WTC11 (cell line): Measurements from ENCODE around the gene ISG20. TPM values are rescaled to one million over a fixed set of nuclear protein-coding genes. Genes with fewer than 3 reads are reported as not detected.

Experiments
- ATAC-seq: fragments of 200-7000 bp; cut with Tn5 transposase; 2 replicates; pipeline ENCODE4 v1.10.0; 2021; ENCODE audit warnings: mild to moderate bottlenecking, moderate library complexity
- CTCF ChIA-PET: fragments of 300-600 bp; sonication (Branson Sonifier 250); formaldehyde crosslinking; loops from one replicate; lab custom pipeline; 2021; ENCODE audit warnings: antibody characterized with exemption; lab: Charles Lee
- POLR2A ChIA-PET: fragments of 350-600 bp; sonication (Branson Sonifier 250); formaldehyde crosslinking; loops from one replicate; lab custom pipeline; 2021; ENCODE audit warnings: antibody characterized with exemption; lab: Charles Lee
- DNase-seq: peaks from one replicate; pipeline ENCODE4 v3.0.0; 2021; ENCODE audit warnings: low spot score
- H3K27ac Mint-ChIP-seq: 2 replicates; pipeline ENCODE4 v1.8.0; 2021; ENCODE audit warnings: mixed read lengths
- H3K27me3 Mint-ChIP-seq: 2 replicates; pipeline ENCODE4 v1.8.0; 2021; ENCODE audit warnings: low read depth, mild to moderate bottlenecking, moderate library complexity, mixed read lengths
- H3K36me3 Mint-ChIP-seq: 2 replicates; pipeline ENCODE4 v1.8.0; 2021; ENCODE audit warnings: mixed read lengths
- H3K4me1 Mint-ChIP-seq: 2 replicates; pipeline ENCODE4 v1.8.0; 2022; ENCODE audit warnings: mixed read lengths
- H3K4me3 Mint-ChIP-seq: 2 replicates; pipeline ENCODE4 v1.8.0; 2021; ENCODE audit warnings: mild to moderate bottlenecking, moderate library complexity, mixed read lengths
- H3K9me3 Mint-ChIP-seq: 2 replicates; pipeline ENCODE4 v1.8.0; 2021; ENCODE audit warnings: mixed read lengths
- ATF1 ChIP-seq: sonication (generic); formaldehyde crosslinking; IDR thresholded peaks from 2 replicates; pipeline ENCODE4 v1.8.1; 2023; ENCODE audit warnings: mild to moderate bottlenecking, moderate library complexity, missing genetic modification reagents
- CBFB ChIP-seq: sonication (generic); formaldehyde crosslinking; IDR thresholded peaks from 2 replicates; pipeline ENCODE4 v1.8.1; 2022; ENCODE audit warnings: mild to moderate bottlenecking, low read depth, missing genetic modification reagents
- EMX1 ChIP-seq: fragments of 250-450 bp; sonication (Bioruptor Pico); IDR thresholded peaks from 2 replicates; pipeline ENCODE4 v1.8.0; 2021; ENCODE audit warnings: mild to moderate bottlenecking
- ESRRA ChIP-seq: sonication (generic); formaldehyde crosslinking; IDR thresholded peaks from 2 replicates; pipeline ENCODE4 v1.8.1; 2022; ENCODE audit warnings: mild to moderate bottlenecking, missing genetic modification reagents, borderline replicate concordance
- GRHL2 ChIP-seq: fragments of 250-450 bp; sonication (Bioruptor Pico); IDR thresholded peaks from 2 replicates; pipeline ENCODE4 v1.8.0; 2022; ENCODE audit warnings: mild to moderate bottlenecking, moderate library complexity; ENCODE audit not compliant: insufficient replicate concordance, severe bottlenecking
- IRF2 ChIP-seq: sonication (generic); formaldehyde crosslinking; IDR thresholded peaks from 2 replicates; pipeline ENCODE4 v1.8.0; 2022; ENCODE audit warnings: low read depth, missing genetic modification reagents, borderline replicate concordance
- KAT7 ChIP-seq: sonication (generic); formaldehyde crosslinking; IDR thresholded peaks from 2 replicates; pipeline ENCODE4 v1.8.1; 2023; ENCODE audit warnings: missing genetic modification reagents, mild to moderate bottlenecking, borderline replicate concordance
- PRRX2 ChIP-seq: fragments of 250-450 bp; sonication (Bioruptor Pico); IDR thresholded peaks from 2 replicates; pipeline ENCODE4 v1.8.0; 2021; ENCODE audit warnings: mild to moderate bottlenecking
- SP1 ChIP-seq: sonication (generic); formaldehyde crosslinking; conservative IDR thresholded peaks from 2 replicates; pipeline ENCODE4 v1.8.1; 2022; ENCODE audit warnings: missing genetic modification reagents
- TEAD1 ChIP-seq: sonication (generic); formaldehyde crosslinking; IDR thresholded peaks from 2 replicates; pipeline ENCODE4 v1.8.0; 2022; ENCODE audit warnings: mild to moderate bottlenecking, missing genetic modification reagents
- total RNA-seq: library from RNA; stranded (reverse); gene quantifications from 3 replicates; pipeline ENCODE4 v1.2.3, GENCODE V29; 2021
- TF ChIP-seq, protein P1 (sequence below): sonication (generic); formaldehyde crosslinking; conservative IDR thresholded peaks from 2 replicates; pipeline ENCODE4 v1.8.1; 2022; ENCODE audit warnings: mild to moderate bottlenecking, missing genetic modification reagents
- TF ChIP-seq, protein P2 (sequence below): sonication (generic); formaldehyde crosslinking; IDR thresholded peaks from 2 replicates; pipeline ENCODE4 v1.8.1; 2023; ENCODE audit warnings: mild to moderate bottlenecking, missing genetic modification reagents, moderate library complexity
- TF ChIP-seq, protein P3 (sequence below): sonication (generic); formaldehyde crosslinking; IDR thresholded peaks from 2 replicates; pipeline ENCODE4 v1.8.1; 2022; ENCODE audit warnings: missing genetic modification reagents, borderline replicate concordance
- TF ChIP-seq, protein P4 (sequence below): sonication (generic); formaldehyde crosslinking; IDR thresholded peaks from 2 replicates; pipeline ENCODE4 v1.8.0; 2022; ENCODE audit warnings: mild to moderate bottlenecking, missing genetic modification reagents
- TF ChIP-seq, protein P5 (sequence below): sonication (generic); formaldehyde crosslinking; IDR thresholded peaks from 2 replicates; pipeline ENCODE4 v1.8.1; 2023; ENCODE audit warnings: mild to moderate bottlenecking, missing genetic modification reagents, moderate library complexity
- TF ChIP-seq, protein P6 (sequence below): sonication (generic); formaldehyde crosslinking; IDR thresholded peaks from 2 replicates; pipeline ENCODE4 v1.8.1; 2022; ENCODE audit warnings: low read depth, mild to moderate bottlenecking, moderate library complexity, missing genetic modification reagents, borderline replicate concordance

The ISG20 gene
- total RNA-seq, 1 experiment from 2014 or later, result 5.6 TPM

DNA sequence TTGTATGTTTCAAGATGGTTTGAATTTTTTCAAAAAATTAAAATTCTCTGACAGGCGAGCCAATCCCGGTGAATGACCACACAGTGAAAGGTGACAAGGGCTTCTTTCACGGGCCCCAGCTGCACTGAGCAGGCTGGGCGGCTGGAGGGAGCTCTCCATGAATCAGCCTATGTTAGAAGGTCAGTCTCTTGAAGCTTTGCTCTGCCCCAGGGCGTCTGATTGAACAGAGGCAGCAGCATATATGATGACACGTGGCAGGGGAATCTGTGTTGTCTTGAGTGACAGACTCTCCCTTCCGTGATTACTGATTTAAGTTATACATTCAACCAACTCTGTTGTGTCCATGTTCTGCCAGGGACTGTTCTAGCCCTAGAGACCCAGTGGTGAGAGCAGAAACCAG, 51.5 kb downstream of the ISG20 start:
- Mint-ChIP-seq H3K36me3 (peaks cover 8% of the 10 kb centered on the region; the same call in 1 of the 2 replicates), H3K4me3 (no peak overlapping the region), H3K27ac (no peak overlapping the region), H3K4me1 (no peaks in the 10 kb centered on the region), H3K27me3 (peaks cover 19% of the 10 kb centered on the region), H3K9me3 (peaks cover 25% of the 10 kb centered on the region)
- POLR2A ChIA-PET, result no interaction called here
- no peak for ATAC-seq
- no peak for TF ChIP-seq KAT7
- TF ChIP-seq, protein P1, sequence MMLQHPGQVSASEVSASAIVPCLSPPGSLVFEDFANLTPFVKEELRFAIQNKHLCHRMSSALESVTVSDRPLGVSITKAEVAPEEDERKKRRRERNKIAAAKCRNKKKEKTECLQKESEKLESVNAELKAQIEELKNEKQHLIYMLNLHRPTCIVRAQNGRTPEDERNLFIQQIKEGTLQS, result no peak
- TF ChIP-seq GRHL2 (CRISPR knock-in tag), result no peak
- TF ChIP-seq PRRX2, result no peak
- TF ChIP-seq, protein P2, sequence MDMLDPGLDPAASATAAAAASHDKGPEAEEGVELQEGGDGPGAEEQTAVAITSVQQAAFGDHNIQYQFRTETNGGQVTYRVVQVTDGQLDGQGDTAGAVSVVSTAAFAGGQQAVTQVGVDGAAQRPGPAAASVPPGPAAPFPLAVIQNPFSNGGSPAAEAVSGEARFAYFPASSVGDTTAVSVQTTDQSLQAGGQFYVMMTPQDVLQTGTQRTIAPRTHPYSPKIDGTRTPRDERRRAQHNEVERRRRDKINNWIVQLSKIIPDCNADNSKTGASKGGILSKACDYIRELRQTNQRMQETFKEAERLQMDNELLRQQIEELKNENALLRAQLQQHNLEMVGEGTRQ, result no peak
- TF ChIP-seq, protein P3, sequence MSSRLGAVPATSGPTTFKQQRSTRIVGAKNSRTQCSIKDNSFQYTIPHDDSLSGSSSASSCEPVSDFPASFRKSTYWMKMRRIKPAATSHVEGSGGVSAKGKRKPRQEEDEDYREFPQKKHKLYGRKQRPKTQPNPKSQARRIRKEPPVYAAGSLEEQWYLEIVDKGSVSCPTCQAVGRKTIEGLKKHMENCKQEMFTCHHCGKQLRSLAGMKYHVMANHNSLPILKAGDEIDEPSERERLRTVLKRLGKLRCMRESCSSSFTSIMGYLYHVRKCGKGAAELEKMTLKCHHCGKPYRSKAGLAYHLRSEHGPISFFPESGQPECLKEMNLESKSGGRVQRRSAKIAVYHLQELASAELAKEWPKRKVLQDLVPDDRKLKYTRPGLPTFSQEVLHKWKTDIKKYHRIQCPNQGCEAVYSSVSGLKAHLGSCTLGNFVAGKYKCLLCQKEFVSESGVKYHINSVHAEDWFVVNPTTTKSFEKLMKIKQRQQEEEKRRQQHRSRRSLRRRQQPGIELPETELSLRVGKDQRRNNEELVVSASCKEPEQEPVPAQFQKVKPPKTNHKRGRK (CRISPR knock-in tag), result no peak
- TF ChIP-seq, protein P4, sequence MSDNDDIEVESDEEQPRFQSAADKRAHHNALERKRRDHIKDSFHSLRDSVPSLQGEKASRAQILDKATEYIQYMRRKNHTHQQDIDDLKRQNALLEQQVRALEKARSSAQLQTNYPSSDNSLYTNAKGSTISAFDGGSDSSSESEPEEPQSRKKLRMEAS, result no peak
- TF ChIP-seq ESRRA, result no peak
- no peak for TF ChIP-seq IRF2
- CTCF ChIA-PET, result no interaction called here
- DNase-seq, result no peak

DNA sequence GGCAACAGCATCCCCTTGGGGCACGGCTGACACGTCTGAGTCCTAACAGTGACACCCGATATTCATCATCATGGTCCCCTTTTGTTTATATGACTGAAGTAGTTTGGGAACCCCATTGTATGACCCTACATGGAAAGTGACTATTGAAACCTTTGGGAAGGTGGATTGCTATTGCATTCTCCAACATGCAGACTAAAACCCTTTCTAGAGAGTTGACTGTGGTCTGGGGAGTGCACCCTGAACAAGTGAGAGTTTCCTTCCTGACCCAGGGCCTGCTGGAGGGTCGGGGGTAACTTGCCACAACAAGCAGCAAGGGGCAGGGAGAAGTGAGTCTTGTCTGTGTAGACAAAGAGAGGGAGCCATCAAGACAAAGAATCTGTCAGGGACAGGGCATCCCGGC, 54.4 kb downstream of the ISG20 start:
- ChIA-PET CTCF (no interaction called here), POLR2A (no interaction called here)
- Mint-ChIP-seq H3K4me1 (no peaks in the 10 kb centered on the region), H3K9me3 (peaks cover 21% of the 10 kb centered on the region), H3K4me3 (no peak overlapping the region), H3K27me3 (peaks cover 23% of the 10 kb centered on the region), H3K36me3 (peaks cover 8% of the 10 kb centered on the region; the same call in 1 of the 2 replicates), H3K27ac (no peak overlapping the region)
- DNase-seq, result no peak
- no peak for ATAC-seq
- TF ChIP-seq PRRX2 (no peak), TEAD1 (CRISPR knock-in tag) (no peak), EMX1 (CRISPR knock-in tag) (no peak)
- TF ChIP-seq, protein P5, sequence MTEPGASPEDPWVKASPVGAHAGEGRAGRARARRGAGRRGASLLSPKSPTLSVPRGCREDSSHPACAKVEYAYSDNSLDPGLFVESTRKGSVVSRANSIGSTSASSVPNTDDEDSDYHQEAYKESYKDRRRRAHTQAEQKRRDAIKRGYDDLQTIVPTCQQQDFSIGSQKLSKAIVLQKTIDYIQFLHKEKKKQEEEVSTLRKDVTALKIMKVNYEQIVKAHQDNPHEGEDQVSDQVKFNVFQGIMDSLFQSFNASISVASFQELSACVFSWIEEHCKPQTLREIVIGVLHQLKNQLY (CRISPR knock-in tag), result no peak

DNA sequence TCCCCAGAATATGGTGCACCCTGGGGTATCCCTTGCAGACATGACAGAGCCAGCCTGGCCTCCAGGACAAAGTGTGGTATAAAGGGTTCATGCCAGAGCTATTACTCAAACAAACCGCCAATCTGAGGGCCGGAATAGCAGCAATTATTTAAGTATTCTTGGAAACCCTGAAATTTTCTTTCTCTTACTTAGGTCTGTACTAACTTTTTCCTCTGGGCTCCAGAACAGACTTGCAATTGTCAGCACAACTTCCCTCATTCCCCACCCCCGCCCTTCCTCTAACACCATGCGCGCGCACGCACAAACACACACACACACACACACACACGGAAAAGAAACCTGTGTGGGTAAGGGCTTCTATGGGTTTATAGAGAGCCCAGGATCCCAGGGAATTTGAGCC, 56.3 kb downstream of the ISG20 start:
- Mint-ChIP-seq H3K9me3 (peaks cover 5% of the 10 kb centered on the region), H3K4me3 (no peak overlapping the region), H3K27me3 (peaks cover 25% of the 10 kb centered on the region), H3K27ac (no peak overlapping the region), H3K4me1 (no peaks in the 10 kb centered on the region), H3K36me3 (no peaks in the 10 kb centered on the region)
- TF ChIP-seq, protein P6, sequence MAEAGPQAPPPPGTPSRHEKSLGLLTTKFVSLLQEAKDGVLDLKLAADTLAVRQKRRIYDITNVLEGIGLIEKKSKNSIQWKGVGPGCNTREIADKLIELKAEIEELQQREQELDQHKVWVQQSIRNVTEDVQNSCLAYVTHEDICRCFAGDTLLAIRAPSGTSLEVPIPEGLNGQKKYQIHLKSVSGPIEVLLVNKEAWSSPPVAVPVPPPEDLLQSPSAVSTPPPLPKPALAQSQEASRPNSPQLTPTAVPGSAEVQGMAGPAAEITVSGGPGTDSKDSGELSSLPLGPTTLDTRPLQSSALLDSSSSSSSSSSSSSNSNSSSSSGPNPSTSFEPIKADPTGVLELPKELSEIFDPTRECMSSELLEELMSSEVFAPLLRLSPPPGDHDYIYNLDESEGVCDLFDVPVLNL (CRISPR knock-in tag), result no peak
- TF ChIP-seq CBFB (no peak), SP1 (CRISPR knock-in tag) (no peak), IRF2 (no peak), ATF1 (CRISPR knock-in tag) (no peak)
- DNase-seq, result no peak
- ChIA-PET POLR2A (no interaction called here), CTCF (no interaction called here)
- ATAC-seq, result no peak
